WERI-Rb-1 (cell line): ENCODE measurements around the gene ATP5PO.
"Not testable (repeated sequence)": the region's sequence is repeated elsewhere in the genome, so short reads cannot be mapped to it uniquely, and the experiment has no call there.

Source experiments
- DNase-seq: peaks from one replicate; pipeline ENCODE4 v3.0.0-alpha.2; 2020
- H3K27ac ChIP-seq: fragments of 250-450 bp; sonication (Bioruptor Pico); 2 replicates; pipeline ENCODE4 v1.5.1; 2020; ENCODE audit warnings: mild to moderate bottlenecking, moderate library complexity
- H3K27me3 ChIP-seq: fragments of 250-450 bp; sonication (Bioruptor Pico); 2 replicates; pipeline ENCODE4 v1.5.1; 2021; ENCODE audit warnings: mild to moderate bottlenecking, low read depth, moderate library complexity; ENCODE audit not compliant: insufficient read depth, severe bottlenecking
- H3K36me3 ChIP-seq: fragments of 250-450 bp; sonication (Bioruptor Pico); 2 replicates; pipeline ENCODE4 v1.5.1; 2020; ENCODE audit warnings: mild to moderate bottlenecking, moderate library complexity
- H3K4me3 ChIP-seq: 2 replicates; pipeline ENCODE4 v1.5.1; 2011; ENCODE audit warnings: low read depth, mild to moderate bottlenecking, control low read depth, low read length
- H3K9me3 ChIP-seq: fragments of 250-450 bp; sonication (Bioruptor Pico); 2 replicates; pipeline ENCODE4 v1.5.1; 2021; ENCODE audit warnings: mild to moderate bottlenecking, moderate library complexity; ENCODE audit not compliant: severe bottlenecking
- TF ChIP-seq, protein P1 (sequence below): IDR thresholded peaks from 2 replicates; pipeline ENCODE4 v1.5.1; 2011; ENCODE audit warnings: low read depth, mild to moderate bottlenecking, control low read depth, inconsistent platforms, low read length

ATP5PO gene

DNA sequence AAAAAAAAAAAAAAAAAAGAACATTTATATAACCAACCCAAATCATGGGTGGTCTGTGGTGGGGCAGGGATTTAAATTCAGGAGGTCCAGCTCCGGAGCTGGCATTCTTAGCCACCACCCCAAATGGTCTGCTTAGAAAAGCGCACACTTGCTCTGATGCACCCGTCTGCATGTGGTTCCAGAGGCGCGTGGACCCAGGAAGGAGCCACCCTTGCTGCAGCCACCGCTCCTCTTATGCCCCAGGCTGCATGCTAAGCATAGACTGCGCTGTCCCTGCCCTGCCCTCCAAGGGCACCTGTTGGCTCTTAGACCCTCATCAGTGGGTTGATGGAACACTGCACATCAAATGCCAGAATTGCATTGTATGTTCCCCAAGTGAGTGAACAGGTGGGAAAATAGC lies 41.4 kb downstream of the ATP5PO start:
- no peak for DNase-seq
- Histone ChIP-seq H3K27ac (no peak overlapping the region), H3K9me3 (no peaks in the 10 kb centered on the region), H3K36me3 (no peaks in the 10 kb centered on the region), H3K27me3 (no peaks in the 10 kb centered on the region), H3K4me3 (no peak overlapping the region)
- TF ChIP-seq, protein P1, sequence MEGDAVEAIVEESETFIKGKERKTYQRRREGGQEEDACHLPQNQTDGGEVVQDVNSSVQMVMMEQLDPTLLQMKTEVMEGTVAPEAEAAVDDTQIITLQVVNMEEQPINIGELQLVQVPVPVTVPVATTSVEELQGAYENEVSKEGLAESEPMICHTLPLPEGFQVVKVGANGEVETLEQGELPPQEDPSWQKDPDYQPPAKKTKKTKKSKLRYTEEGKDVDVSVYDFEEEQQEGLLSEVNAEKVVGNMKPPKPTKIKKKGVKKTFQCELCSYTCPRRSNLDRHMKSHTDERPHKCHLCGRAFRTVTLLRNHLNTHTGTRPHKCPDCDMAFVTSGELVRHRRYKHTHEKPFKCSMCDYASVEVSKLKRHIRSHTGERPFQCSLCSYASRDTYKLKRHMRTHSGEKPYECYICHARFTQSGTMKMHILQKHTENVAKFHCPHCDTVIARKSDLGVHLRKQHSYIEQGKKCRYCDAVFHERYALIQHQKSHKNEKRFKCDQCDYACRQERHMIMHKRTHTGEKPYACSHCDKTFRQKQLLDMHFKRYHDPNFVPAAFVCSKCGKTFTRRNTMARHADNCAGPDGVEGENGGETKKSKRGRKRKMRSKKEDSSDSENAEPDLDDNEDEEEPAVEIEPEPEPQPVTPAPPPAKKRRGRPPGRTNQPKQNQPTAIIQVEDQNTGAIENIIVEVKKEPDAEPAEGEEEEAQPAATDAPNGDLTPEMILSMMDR: no peak

DNA sequence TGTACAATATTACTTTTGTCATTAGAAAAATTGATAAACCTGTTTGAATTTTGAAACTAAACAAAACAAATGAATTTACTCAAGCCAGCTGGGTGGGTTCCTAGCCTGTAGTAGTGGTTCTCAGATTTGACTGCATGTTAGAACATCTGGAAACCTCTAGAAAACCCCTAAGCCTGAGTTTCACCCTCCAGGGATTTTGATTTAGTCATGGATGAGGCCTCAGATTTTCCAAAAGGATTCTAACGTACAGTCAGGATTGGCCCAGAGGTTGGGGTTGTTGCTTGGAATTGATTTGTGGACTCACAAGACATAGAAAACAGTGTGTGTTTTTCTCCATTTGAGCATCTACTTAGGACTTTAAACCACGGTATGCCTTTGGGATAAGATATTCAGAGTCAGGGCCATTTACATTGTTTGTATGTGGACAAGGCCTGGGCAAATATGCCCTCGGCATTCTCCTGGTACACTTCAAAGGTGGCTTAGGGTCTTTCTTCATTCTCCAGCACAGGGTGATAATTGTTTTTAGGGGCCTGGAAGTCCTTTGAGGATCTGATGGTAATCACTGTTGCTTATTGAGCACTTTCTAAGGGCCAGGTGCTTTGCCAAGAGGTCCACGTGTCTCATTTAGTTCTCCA lies 42.6 kb downstream of the ATP5PO start:
- Histone ChIP-seq H3K27ac (no peak overlapping the region), H3K36me3 (no peaks in the 10 kb centered on the region), H3K4me3 (no peak overlapping the region), H3K9me3 (no peaks in the 10 kb centered on the region), H3K27me3 (no peaks in the 10 kb centered on the region)
- no peak for DNase-seq
- TF ChIP-seq, protein P1: no peak

DNA sequence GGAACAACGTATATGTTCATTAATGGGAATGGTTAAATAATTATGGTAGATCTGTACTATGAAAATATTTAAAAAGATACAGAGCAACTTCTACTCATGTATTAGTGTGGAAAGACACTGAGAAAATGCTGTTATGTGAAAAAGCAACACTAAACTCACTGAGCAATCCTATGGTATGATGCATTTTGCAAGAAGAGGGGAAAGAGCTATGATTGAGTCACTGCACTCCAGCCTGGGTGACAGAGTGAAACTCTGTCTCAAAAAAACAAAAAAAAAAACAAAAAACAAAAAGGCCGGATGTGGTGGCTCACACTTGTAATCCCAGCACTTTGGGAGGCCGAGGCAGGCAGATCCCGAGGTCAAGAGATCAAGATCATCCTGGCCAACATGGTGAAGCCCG lies 44.4 kb downstream of the ATP5PO start:
- Histone ChIP-seq H3K27me3 (no peaks in the 10 kb centered on the region), H3K9me3 (no peaks in the 10 kb centered on the region), H3K27ac (no peak overlapping the region), H3K4me3 (no peak overlapping the region), H3K36me3 (no peaks in the 10 kb centered on the region)
- TF ChIP-seq, protein P1: no peak
- DNase-seq: no peak

DNA sequence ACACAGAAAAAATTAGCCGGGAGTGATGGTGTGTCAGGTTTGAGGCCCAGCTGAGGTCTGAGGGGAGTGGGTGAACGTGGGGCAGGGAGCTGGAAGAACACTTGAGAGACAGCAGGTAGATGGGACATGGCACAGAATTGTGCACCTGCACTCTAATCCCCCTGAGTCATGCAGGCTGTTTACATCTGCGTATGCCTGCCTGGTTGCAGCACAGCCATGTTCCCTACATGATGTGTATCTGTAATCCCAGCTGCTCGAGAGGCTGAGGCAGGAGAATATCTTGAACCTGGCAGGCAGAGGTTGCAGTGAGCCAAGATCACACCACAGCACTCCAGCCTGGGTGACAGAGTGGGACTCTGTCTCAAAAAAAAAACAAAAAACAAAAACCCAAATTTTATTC lies 44.8 kb downstream of the ATP5PO start:
- no peaks in the 10 kb centered on the region for H3K27me3 ChIP-seq
- H3K4me3 ChIP-seq: no peak overlapping the region
- TF ChIP-seq, protein P1: no peak
- no peaks in the 10 kb centered on the region for H3K36me3 ChIP-seq
- no peak overlapping the region for H3K27ac ChIP-seq
- H3K9me3 ChIP-seq: no peaks in the 10 kb centered on the region
- no peak for DNase-seq

DNA sequence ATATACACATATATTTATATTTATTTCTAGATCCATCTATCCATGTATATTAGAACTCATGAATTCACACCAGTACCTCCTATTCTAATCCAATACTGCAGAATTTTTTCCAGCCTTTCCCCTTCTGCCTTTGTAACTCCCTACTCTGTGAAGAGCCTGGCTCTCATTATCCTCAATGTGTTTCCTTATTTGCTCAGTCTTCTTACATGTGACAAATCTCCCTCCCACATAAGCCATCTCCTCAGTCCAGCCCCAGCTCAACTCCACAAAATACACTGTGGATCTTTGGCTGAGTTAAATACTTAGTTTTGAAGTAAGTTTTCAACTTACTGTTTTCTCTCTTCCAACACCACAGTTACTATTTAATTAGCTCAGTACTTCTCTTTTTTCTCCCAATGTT lies 45.7 kb downstream of the ATP5PO start:
- Histone ChIP-seq H3K27ac (no peak overlapping the region), H3K9me3 (no peaks in the 10 kb centered on the region), H3K27me3 (no peaks in the 10 kb centered on the region), H3K4me3 (no peak overlapping the region), H3K36me3 (no peaks in the 10 kb centered on the region)
- DNase-seq: no peak
- TF ChIP-seq, protein P1: no peak

DNA sequence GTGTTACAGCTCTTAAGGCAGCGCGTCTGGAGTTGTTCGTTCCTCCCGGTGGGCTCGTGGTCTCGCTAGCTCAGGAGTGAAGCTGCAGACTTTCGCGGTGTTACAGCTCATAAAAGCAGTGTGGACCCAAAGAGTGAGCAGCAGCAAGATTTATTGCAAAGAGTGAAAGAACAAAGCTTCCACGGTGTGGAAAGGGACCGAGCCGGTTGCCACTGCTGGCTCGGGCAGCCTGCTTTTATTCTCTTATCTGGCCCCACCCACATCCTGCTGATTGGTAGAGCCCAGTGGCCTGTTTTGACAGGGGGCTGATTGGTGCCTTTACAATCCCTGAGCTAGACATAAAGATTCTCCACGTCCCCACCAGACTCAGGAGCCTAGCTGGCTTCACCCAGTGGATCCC lies 47.7 kb downstream of the ATP5PO start:
- H3K27me3 ChIP-seq, H3K9me3 ChIP-seq, H3K36me3 ChIP-seq, H3K27ac ChIP-seq, DNase-seq, H3K4me3 ChIP-seq: not testable (repeated sequence)
